Measurements from ENCODE around the gene TRAPPC10. TPM values are rescaled to one million over a fixed set of nuclear protein-coding genes. Genes with fewer than 3 reads are reported as not detected.
A peak's percentile ranks its signal among the peaks of the same experiment; 100 is the strongest.

TRAPPC10 gene
- total and polyA plus RNA-seq, 2 donors (not counting 1 experiment from before 2014, with no cell fraction given) = 61.7 to 145 TPM

DNA sequence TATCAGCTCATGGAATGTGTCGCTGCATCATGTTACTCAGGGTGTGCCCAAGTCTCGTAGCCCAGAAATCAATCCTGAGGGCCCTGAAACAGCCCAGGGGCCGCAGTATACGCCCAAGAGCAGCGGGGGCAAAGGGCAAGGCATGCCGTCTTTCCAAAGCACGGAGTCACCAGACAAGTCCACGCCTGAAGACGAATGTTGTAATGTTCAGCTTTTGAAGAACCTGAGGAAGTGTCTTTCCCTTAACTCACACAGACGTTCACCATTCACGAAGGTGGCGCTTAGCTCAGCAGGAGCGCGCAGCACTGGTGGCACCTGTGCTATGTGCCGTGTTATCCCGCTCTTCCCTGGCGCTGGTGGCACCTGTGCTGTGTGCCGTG is 76.3 kb downstream of the TRAPPC10 start:
- H3K4me1 Mint-ChIP-seq = peaks cover 60% of the 10 kb centered on the region
- POLR2A ChIA-PET = interaction anchor here (0.7 kb wide), 1 partner anchor 14 kb away, joined by 3 read pairs; no protein-coding TSS in a partner anchor
- no peaks in the 10 kb centered on the region for H3K9me3 Mint-ChIP-seq (ENCODE audit: insufficient read depth)
- no peak overlapping the region for H3K4me3 ChIP-seq (ENCODE audit: control extremely low read depth in 1 of 5, extremely low read depth in 1 of 5, insufficient read depth in 1 of 5, low read depth in 2 of 5, low read length in 4 of 5)
- no peaks in the 10 kb centered on the region for H3K27me3 ChIP-seq (replicated peaks in 1 of 4; ENCODE audit: control extremely low read depth in 1 of 4, control insufficient read depth in 3 of 4, insufficient read depth in 4 of 4, low read length in 3 of 4)
- H3K79me2 ChIP-seq (ENCODE audit: control insufficient read depth, insufficient read depth, low read length) = peaks cover 24% of the 10 kb centered on the region
- H3K4me1 ChIP-seq (ENCODE audit: control insufficient read depth in 2 of 2, insufficient read depth in 2 of 2, low read length in 2 of 2) = peaks cover 33 to 72% of the 10 kb centered on the region in 2 donors
- no peak overlapping the region for H3K9ac ChIP-seq (ENCODE audit: low read length)
- no peaks in the 10 kb centered on the region for H3K9me3 ChIP-seq (ENCODE audit: control extremely low read depth in 1 of 3, control insufficient read depth in 2 of 3, insufficient read depth in 1 of 3, low read length in 2 of 3)
- no peaks in the 10 kb centered on the region for H4K20me1 ChIP-seq (ENCODE audit: control insufficient read depth, insufficient read depth, low read length, poor library complexity, severe bottlenecking)
- no peak for DNase-seq
- TF ChIP-seq, protein P1, sequence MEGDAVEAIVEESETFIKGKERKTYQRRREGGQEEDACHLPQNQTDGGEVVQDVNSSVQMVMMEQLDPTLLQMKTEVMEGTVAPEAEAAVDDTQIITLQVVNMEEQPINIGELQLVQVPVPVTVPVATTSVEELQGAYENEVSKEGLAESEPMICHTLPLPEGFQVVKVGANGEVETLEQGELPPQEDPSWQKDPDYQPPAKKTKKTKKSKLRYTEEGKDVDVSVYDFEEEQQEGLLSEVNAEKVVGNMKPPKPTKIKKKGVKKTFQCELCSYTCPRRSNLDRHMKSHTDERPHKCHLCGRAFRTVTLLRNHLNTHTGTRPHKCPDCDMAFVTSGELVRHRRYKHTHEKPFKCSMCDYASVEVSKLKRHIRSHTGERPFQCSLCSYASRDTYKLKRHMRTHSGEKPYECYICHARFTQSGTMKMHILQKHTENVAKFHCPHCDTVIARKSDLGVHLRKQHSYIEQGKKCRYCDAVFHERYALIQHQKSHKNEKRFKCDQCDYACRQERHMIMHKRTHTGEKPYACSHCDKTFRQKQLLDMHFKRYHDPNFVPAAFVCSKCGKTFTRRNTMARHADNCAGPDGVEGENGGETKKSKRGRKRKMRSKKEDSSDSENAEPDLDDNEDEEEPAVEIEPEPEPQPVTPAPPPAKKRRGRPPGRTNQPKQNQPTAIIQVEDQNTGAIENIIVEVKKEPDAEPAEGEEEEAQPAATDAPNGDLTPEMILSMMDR (IDR thresholded peaks at IDR 0.05) = no peak
- no peak for TF ChIP-seq EZH2 (IDR thresholded peaks at IDR 0.05; ENCODE audit: borderline replicate concordance, insufficient read depth, low read depth, low read length, poor library complexity, severe bottlenecking)
- no peak overlapping the region for H3K4me3 Mint-ChIP-seq
- 93% methylated on average over 17 of the region's 18 CpGs for WGBS (ENCODE audit: insufficient coverage)
- H3K27me3 Mint-ChIP-seq = no peaks in the 10 kb centered on the region
- peak overlapping the region; percentile 94 to 96 for H3K27ac ChIP-seq (ENCODE audit: low read length in 2 of 2)
- ATAC-seq (ENCODE audit: low read depth) = no peak
- H3K4me2 ChIP-seq (replicated peaks; ENCODE audit: low read depth, low read length, poor library complexity, severe bottlenecking) = peak overlapping the region; percentile 20
- H3K36me3 ChIP-seq (replicated peaks in 1 of 2; ENCODE audit: control extremely low read depth in 1 of 2, control insufficient read depth in 1 of 2, extremely low read depth in 1 of 2, insufficient read depth in 2 of 2, low read length in 1 of 2) = peaks cover 0 to 75% of the 10 kb centered on the region in 2 experiments
- no peak overlapping the region for H2AFZ ChIP-seq (ENCODE audit: insufficient read depth, low read depth, low read length, poor library complexity, severe bottlenecking)
- intact Hi-C loops (cut with micrococcal nuclease) = no loop called here
- CTCF ChIA-PET = no interaction called here
- H3K27ac Mint-ChIP-seq = peak overlapping the region; percentile 96

DNA sequence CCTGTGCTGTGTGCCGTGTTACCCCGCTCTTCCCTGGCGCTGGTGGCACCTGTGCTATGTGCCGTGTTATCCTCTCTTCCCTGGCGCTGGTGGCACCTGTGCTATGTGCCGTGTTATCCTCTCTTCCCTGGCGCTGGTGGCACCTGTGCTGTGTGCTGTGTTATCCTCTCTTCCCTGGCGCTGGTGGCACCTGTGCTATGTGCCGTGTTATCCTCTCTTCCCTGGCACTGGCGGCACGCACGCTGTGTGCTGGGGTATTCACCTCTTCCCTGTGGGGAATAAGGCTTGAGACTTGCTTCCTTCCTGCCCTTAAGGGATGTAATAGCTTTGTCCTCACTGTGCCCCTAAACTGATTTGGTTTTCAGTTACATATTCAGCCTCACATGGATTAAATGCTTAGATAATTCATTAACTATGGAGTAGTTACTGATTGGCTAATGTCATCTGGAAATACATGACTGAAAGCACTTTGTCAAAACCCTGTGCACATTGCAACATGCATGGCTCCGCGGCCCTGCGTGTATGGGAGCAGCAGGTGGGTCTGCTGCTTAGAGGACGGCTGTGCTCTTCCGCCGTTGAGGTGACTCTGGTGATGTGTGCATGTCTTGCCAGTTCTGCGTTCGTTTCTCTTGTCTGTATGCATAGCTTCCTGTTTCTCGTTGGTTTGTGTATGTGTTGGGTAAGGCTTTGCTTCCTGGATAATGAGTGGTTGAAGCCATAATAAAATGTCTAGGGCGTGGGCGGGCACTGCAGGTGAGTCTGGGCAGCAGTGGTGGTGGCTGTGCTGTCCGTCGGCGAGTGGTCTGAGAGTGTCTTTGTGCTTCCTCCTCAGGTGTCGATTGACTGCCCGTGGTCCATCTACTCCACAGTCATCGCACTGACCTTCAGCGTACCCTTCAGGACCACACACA is 77.1 kb downstream of the TRAPPC10 start:
- Mint-ChIP-seq H3K27me3 (no peaks in the 10 kb centered on the region), H3K4me3 (peak overlapping the region; percentile 80), H3K9me3 (ENCODE audit: insufficient read depth) (no peaks in the 10 kb centered on the region), H3K4me1 (peaks cover 55% of the 10 kb centered on the region), H3K27ac (peak overlapping the region; percentile 96)
- Histone ChIP-seq H4K20me1 (ENCODE audit: control insufficient read depth, insufficient read depth, low read length, poor library complexity, severe bottlenecking) (no peaks in the 10 kb centered on the region), H3K4me1 (ENCODE audit: control insufficient read depth in 2 of 2, insufficient read depth in 2 of 2, low read length in 2 of 2) (peaks cover 31 to 63% of the 10 kb centered on the region in 2 donors), H3K4me3 (ENCODE audit: control extremely low read depth in 1 of 5, extremely low read depth in 1 of 5, insufficient read depth in 1 of 5, low read depth in 2 of 5, low read length in 4 of 5) (peak overlapping the region in 4 of 5 experiments; percentile 4 to 9 (median 6)), H3K4me2 (replicated peaks; ENCODE audit: low read depth, low read length, poor library complexity, severe bottlenecking) (peak overlapping the region; percentile 53), H3K9ac (ENCODE audit: low read length) (peak overlapping the region; percentile 42), H3K27me3 (replicated peaks in 1 of 4; ENCODE audit: control extremely low read depth in 1 of 4, control insufficient read depth in 3 of 4, insufficient read depth in 4 of 4, low read length in 3 of 4) (no peaks in the 10 kb centered on the region), H2AFZ (ENCODE audit: insufficient read depth, low read depth, low read length, poor library complexity, severe bottlenecking) (peak overlapping the region; percentile 9), H3K36me3 (replicated peaks in 1 of 2; ENCODE audit: control extremely low read depth in 1 of 2, control insufficient read depth in 1 of 2, extremely low read depth in 1 of 2, insufficient read depth in 2 of 2, low read length in 1 of 2) (peaks cover under 1 to 73% of the 10 kb centered on the region in 2 experiments), H3K79me2 (ENCODE audit: control insufficient read depth, insufficient read depth, low read length) (peaks cover 19% of the 10 kb centered on the region), H3K9me3 (ENCODE audit: control extremely low read depth in 1 of 3, control insufficient read depth in 2 of 3, insufficient read depth in 1 of 3, low read length in 2 of 3) (no peaks in the 10 kb centered on the region), H3K27ac (ENCODE audit: low read length in 2 of 2) (peak overlapping the region; percentile 94 to 96)
- TF ChIP-seq EZH2 (IDR thresholded peaks at IDR 0.05; ENCODE audit: borderline replicate concordance, insufficient read depth, low read depth, low read length, poor library complexity, severe bottlenecking) = no peak
- TF ChIP-seq, protein P1 (IDR thresholded peaks at IDR 0.05) = no peak
- DNase-seq = peak; percentile 79
- ChIA-PET POLR2A (no interaction called here), CTCF (interaction anchor here (1.4 to 2.1 kb wide), 3 partner anchors 11 to 208 kb away, joined by 3 to 7 read pairs (median 5); no protein-coding TSS in a partner anchor)
- peak; percentile 60 for ATAC-seq (ENCODE audit: low read depth)
- 43% methylated on average over 19 of the region's 30 CpGs for WGBS (ENCODE audit: insufficient coverage)
- intact Hi-C loops (cut with micrococcal nuclease) = no loop called here
